Activated CD4-positive, alpha-beta T cell treated with anti-CD3 and anti-CD28 coated beads for 4 hours (primary cell): ENCODE results near the gene SLC39A11.
"Not testable (repeated sequence)": the region's sequence is repeated elsewhere in the genome, so short reads cannot be mapped to it uniquely, and the experiment has no call there.

Experiments
- DNase-seq, 2 donors: peaks; one replicate each; pipeline ENCODE4 v3.0.0-alpha.2; 2020

SLC39A11 gene

DNA sequence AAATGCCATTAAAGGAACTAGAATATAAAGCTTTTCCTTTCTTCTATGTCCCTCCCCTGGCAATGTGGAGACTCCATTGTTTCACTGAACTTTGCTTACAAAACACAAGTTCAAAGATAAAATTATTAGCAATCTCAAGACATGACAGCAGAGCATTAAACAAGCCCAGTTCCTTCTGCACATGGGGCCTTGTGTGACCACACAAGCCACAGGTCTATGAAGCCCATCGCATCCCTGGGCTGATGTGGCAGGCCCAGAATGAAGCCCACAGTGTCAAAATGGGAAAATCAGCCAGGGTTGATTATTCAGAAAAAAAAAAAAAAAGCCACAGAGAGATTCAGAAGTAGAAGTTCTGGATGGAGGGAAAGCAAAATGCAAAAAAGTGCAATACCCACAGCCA lies 12.9 kb upstream of the SLC39A11 start:
- no peak for DNase-seq

DNA sequence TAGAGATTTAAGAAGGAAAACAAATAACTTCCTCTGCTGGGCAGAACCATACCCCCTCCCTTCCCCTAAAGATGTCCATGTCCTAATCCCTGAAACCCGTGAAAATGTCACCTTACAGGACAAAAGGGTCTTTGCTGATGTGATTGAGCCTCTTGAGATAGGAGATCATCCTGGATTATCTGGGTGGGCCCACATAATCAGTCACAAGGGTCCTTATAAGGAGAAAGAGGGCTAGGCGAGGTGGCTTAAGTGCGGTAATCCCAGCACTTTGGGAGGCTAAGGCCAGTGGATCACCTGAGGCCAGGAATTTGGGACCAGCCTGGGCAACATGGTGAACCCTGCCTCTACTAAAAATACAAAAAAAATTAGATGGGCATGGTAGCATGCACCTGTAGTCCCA lies 12.0 kb upstream of the SLC39A11 start:
- DNase-seq: no peak

DNA sequence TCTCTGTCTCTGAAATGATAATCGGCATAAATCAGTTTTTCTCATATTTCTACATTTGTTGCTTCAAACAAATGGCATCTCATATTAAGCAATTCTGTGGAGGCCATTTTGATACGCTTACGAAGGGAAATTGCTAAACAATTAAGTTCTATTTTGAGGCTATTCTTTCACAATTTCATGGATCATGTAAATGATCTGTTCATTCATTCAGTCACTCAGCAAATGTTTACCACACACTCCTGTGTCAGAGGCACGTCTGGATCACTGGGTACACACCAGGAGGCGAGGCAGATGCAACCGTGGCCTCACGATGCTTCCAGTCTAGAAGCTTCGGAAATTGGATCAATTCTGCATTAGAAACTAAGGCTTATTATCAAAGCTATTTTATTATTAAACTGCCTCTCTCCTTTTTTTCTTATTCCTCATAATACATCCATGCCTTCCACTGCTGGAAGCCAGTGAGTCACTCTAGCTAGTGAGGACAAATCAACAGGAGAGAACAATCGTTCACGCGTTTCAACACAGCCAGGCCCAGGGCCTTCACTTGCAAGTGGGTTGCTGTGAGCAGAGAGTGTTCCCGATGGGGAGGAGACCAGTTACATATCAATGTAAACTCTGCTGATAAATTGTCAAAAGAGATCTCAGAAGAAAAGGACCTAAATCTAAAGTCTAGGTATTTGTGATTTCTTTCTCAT lies 11.3 kb upstream of the SLC39A11 start:
- DNase-seq: no peak

DNA sequence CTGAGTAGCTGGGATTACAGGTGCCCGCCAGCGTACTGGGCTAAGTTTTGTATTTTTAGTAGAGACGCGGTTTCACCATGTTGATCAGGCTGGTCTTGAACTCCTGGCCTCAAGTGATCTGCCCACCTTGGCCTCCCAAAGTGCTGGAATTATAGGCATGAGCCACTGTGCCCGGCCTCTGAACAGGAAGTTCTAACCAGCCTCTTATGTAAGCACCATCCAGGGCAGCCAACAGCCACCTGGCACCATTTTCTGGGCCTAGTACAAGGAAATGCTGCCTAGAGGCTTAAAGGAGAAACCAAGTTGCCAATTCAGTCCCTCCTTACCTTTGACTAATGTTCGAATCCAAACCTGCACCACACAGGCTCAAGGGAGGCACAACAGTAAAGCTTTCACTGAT lies 8.5 kb upstream of the SLC39A11 start:
- no peak for DNase-seq

DNA sequence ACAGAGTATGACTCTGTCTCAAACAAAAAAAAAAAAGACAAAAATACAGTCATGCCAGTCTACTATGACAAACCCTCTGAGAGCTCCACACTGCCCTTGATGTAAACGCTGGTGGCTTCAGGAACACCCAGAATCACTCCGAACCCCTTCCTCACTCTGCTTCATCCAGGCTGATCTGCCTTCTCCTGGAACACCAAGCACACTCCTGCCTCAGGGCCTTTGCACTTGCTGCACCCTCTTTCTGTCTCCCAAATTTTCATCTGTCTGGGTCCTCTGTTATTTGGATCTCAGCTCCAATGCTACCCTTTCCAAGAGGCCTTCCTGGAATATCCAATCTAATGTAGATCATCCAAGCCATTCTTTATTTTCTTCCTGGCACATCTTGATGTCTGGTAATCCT lies 7.9 kb upstream of the SLC39A11 start:
- DNase-seq: no peak

DNA sequence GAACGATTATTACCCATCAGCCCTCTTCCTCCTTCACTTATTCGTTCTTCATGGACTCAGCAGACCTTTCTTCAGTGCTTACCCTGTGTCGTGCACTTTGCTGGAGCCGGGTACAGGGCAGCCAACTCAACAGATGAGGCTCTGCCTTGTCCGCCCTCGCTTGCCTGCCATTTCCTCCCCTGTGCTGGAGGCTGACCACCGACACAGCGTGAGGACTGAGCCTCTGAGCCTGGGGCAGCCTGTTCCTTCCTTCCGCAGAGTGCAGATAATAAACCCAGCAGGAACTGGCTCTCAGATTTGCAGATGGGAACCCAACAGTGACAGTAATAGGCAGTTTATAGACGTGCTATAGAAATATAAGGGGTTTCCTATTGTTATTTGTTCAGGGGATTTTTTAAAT lies 7.0 kb upstream of the SLC39A11 start:
- DNase-seq: no peak

DNA sequence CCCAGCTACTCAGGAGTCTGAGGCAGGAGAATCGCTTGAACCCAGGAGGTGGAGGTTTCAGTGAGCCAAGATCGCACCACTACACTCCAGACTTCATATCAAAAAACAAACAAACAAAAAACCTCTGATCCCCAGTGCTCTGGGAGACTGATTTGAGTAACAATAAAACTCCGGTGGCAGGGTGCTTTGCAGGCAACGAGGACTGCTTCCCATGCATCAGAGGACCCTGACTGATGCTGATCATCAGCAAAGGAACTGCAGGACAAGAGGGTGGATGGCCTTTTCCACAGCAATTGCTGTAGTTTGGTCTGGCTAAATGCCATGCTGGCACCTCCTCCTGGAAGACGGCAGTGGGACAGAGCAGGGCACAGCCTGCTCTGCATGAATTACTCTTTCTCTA lies 6.4 kb upstream of the SLC39A11 start:
- no peak for DNase-seq

DNA sequence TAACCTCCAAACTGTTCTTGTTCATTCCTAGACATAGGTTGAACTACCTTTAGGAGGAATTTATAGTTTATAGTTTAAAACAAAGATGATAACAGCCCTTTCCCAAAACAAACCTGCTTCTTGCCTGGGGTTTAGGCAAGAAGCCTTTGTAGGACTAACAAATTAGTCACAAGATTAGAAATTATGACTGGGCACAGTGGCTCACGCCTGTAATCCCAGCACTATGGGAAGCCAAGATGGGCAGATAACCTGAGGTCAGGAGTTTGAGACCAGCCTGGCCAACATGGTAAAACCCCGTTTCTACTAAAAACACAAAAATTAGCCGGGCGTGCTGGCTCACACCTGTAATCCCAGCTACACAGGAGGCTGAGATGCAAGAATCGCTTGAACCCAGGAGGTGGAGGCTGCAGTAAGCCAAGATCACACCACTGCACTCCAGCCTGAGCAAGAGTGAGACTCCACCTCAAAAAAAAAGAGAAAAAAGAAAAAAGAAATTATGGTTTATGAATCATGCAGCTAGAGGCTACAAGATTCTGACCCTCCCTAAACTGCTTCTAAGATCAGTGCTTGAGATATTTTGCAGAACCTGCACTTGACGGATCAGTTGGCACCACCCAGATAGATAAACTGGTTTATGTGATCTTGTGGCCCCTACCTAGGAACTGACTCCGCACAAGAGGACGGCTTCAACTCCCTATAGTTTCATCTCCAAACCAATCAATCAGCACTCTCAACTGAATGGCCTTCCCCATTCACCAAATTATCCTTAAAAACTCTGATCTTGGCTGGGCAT lies 5.7 kb upstream of the SLC39A11 start:
- not testable (repeated sequence) for DNase-seq

DNA sequence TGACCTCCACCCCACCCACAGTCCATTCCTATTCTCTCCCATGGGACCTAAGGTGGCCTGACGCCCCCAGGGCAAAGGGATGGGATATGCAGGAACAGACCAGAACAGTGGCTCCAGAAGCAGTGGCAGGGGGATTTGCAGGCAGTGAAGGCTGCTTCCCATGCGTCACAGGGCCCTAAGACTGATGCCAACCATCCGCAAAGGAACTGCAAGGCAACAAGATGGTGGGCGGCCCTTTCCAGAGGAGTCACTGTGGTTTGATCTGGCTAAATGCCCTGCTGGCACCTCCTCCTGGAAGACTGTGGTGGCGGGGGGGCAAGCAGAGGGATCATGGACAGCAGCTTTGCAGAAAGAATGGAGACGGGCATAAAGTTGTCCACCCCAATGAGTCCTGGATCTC lies 4.4 kb upstream of the SLC39A11 start:
- no peak for DNase-seq

DNA sequence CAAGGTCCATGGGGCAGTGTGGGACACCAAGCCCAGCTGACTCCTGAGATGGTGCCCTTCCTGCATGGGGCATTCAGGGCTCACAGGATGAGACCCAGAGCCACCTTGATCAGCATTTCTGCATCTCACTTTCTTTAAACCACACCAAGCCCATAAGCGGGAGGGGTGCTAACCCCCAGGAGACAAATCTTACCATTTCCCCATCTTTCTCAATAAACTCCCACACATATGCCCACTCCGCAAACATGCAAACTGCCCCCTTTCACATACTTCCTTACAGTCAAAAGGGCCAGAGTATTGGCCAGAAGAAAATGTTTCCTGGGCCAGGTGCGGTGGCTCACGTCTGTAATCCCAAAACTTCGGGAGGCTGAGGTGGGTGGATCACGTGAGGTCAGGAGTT lies 3.7 kb upstream of the SLC39A11 start:
- DNase-seq: no peak

DNA sequence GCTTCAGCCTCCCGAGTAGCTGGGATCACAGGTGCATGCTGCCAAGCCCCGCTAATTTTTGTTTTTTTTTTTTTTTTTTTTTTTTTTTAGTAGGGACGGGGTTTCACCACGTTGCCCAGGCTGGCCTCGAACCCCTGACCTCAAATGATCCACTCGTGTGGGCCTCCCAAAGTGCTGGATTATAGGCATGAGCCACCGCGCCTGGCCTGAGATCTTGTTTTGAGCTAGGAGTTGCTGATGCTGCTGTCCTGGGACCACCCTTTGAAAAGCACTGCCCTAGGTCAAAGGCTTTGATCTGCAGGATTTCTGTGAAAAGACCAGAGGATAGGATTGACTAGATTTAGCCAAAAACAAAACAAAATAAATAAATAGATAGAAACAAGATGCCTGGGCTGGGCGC lies 798 bp upstream of the SLC39A11 start:
- no peak for DNase-seq

DNA sequence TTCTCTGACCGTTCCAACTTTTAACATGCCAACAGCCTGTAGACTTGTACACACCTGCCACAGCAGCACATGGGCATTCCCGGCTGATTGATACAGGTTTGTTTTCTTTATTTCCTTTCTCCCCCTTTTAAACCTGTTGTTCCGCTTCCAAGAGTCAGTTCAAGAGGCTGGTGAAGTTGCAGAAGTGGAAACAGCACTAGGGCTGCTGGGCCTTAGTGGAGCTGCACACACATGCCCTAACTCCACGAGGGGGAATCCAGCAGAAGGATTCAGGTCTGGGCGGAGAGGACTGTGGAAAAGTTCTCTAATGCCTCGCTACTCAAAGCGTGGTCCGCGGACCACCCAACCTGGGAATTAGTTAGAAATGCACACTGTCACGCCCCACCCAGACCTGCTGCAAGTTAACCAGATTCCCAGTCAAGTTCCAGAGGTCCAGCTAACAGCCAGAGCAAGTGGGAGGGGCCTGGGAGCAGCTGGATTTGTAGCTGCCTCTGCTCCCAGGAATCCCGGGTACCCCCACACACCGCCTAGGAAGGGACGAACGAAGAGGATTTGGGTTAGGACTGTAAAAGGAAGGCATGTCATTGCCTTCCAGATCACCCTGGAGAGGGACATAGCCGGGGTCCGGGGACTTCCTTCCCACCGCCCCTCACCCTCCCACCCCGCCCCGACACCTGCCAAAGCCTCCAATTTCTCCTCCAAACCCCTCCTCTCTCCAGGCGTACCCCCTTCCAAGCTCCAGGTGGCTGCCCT lies 542 bp downstream of the SLC39A11 start:
- DNase-seq: no peak

DNA sequence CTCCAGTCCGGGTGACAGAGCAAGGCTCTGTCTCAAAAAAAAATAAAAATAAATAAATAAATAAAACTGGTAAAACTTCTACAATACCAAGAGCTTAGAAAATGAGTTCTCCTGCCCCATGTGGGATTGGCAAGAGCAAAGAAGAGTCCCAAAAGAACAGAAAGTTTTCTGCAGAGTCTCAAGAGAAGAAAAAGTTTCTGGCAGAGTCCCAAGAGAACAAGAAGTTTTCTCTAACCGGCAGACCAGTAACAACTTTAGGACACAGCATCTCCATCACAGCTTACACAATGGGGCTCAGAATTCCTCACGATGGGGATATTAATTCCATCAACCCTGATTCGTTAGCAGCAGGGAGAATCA lies 1.1 kb downstream of the SLC39A11 start:
- DNase-seq: no peak

DNA sequence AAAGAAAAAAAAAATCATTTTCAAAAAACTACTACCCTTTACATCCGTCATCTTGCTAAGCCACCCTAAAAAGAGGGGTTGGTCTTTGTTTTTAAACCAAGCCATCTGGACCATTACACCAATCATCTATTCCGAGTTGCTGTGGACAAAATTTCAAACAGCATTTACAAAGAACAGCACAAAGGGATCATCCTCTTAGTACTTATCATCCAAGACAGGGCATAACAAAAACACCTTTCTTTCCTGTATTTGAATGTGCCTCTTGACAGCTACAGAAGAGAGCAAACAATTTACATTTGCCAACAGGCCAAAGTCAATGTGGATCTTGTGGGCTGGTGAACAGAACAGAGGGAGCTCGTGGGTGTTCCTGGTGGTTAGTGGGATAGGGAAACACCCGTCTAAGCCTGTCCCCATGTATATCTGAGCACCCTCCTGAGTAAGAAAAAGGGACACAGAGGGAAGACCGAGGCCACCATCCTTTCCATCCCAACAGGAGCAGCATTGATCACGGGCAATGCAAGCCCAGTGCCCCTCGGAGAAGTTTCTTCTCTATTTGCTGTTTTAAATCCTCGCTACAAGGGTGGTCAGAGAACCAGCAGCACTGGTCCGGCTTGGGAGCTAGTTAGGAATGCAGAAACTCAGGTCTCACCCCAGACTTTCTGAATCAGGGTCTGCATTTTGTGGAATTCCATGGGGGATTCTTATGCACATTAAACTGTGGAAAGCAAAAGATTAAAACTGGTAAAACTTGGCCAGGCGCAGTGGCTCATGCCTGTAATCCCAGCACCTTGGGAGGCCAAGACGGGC lies 1.9 kb downstream of the SLC39A11 start:
- no peak for DNase-seq

DNA sequence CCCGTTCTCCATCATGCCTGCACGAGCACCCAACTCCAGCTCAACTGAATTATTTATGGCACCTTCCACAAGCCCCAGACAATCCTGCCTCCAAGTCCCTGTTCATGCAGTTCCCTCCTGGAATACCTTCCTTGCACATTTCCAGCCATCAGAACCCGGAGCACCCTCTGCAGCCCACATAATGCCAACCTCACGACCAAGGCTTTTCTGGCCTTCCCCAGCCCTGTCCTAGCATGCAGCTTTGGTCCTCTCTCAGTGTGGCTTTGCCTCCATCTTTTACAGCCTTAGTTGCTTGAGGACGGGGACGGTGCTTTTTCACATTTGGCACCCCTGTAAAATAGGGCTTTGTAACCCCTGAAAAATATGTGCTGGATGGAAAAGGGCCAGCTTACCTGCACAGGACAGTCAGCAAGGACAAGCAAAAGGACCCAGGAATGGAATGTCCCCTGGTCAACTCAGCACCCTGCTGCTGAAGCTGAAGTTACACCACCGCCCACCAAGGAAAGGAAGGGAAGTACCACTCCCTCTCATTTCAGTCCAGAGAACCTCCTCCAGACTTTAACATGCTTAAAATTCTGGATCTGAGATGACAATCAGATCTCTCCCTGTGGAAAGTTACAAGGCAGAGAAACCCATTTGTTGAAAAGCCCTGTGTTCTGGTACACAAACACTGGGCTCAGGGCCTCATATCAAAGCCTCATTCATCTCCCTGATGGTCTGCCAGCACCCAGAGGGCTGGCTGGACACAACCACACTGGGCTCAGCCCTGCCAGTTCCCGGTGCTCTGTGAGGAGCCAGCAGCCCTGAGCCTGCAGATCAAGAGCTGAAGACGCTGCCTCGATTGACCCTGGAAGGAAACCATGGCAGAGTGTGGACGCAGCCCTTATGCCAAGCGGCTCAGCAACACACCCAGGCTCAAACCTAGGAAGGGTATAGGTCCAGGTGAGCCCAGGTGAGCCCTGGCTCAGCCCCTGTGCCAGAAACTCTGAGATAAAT lies 2.9 kb downstream of the SLC39A11 start:
- no peak for DNase-seq

DNA sequence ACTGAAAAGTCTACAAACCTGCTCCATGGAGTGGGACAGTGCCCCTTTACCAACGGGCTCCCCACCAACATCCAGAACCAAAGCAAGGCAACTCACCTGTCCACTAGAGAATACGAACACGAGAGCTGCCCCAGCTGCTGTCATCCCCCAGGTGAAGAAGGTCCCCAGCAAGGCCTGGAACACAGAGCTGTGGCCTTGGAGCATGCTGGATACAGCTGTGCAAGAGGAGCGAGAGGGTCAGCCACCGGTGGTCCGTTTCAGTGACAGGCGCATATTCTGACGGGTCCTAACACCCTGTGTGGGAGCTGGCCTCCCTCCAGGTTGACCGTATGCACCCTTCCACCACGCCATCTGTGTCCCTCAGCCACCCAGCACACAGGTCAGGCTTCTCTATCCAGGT lies 3.9 kb downstream of the SLC39A11 start:
- DNase-seq: no peak

DNA sequence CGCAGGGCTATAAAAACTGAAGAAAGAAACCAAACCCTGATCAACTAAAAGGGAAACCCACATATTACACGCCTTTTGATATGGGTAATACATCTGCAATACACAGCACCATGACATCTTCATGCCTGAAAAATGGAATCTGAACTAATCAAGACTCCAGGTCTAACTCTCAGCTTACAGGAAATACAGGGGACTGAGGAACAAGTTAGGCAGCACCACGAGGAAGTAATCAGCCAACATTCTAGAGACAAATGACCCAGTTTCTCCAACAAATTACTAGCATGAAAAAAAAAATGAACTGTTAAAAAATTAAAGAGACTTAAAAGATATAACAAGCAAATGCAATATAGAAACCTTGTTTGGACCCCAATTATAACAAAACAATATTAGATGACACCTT lies 9.1 kb downstream of the SLC39A11 start:
- DNase-seq: no peak

DNA sequence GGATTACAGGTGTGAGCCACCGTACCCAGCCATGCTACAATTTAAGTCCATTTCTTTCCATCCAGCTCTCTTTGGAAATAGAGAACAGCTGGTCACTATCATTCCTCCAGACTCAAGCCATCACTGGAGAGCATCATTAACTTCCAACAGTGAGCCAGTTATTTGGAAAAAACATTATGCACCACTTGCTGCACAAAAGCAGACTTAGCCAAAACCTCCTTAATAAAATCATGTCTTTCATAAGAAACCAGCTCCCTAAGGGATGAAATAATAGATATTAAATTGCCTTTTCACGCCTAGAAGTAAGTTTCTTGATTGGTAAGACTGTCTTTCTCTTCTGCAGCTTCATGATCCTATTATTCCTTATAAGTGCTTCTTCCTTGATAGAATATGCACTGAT lies 17.9 kb downstream of the SLC39A11 start:
- DNase-seq: no peak

DNA sequence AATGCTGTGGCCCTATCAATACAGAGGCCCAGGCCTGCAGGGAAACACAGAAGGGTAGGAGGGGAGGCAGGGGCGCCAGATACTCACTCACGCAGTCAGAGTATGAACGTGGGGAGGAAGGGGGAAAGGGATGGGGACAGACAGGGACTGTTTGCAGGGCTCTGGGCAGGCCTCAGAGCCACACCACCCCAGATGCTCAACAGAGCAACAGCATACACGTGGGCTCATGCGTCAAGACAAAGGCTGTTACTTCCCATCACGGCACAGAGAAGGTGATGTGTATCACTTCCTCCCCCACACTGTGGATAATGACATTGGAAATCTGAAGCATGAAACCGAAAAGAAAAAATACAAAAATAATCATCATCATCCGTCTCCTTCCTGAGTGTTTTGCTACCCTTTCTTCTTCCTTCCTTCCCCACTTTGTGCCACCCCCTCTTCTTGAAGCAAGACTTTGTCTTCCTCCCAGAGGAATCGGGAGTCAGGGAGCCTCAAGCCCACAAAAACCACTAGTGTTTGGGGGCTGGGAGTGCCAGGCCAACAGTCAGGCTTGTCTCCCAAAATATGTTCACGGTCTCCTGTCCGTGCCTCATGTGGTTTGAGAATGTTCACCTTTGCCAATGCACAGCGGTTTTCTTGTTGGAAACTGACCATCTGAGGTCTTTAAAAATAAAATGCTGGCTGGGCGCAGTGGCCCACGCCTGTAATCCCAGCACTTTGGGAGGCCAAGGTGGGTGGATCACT lies 20.1 kb downstream of the SLC39A11 start:
- no peak for DNase-seq

DNA sequence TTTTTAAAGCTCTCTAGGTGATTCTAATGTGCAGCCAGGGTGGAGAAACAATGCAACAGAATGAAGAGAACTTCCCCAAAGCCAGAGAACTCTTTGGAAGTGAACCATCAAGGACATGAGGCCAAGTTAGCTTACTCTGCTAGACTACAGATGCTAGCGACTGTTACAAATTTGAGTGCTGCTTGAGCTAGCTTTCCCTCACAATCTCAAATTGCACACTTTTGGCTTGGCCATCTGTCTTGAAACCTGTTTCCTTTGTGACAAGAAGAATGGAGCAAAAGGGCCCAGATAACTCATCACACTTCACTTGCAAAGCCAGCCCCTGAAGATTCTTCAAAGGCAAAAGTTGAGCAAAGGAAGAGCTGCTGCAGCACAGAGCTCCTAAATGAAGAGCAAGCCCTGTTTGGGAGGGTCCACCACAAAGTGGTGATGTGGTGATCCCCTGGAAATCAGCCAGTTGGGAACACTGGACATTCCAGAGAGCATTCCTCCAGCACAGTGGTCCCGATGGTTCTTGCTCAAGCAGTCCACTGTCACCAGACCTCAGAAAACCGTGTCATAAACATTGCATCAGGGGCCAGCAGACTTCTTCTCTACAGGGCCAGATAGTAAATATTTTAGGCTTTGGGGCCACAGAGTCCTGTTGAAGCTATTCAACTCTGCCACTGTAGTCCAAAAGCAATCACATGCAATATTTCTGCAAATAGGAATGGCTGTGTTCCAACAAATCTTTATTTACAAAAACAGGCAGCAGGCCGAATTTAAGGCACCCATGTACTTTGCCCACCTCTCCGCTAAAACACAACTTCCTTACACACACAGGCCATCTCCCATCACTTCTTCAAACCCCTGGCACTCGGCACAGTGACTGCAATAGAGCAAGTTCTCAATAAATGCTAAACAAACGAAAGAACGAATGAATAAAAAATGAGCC lies 21.2 kb downstream of the SLC39A11 start:
- no peak for DNase-seq
